Spleen (tissue), 7 donors: Measurements from ENCODE around the gene LRMDA.

Experiments used
- POLR2AphosphoS5 ChIP-seq, 3 donors: sonication (generic); formaldehyde crosslinking; IDR thresholded peaks; one replicate each; pipeline ENCODE4 v1.5.1; 2017; ENCODE audit warnings: antibody characterized with exemption in 3 of 3
- TF ChIP-seq, protein P1 (sequence below), 11 experiments: fragments of 200-600 bp in 7 of 11; fragments of 450-650 bp in 4 of 11; sonication (generic) in 4 of 11; IDR thresholded peaks in 8 of 11; conservative IDR thresholded peaks in 3 of 11; 1 replicate in 7 of 11; 2 replicates in 4 of 11; pipeline versions ENCODE4 v1.4.0 to v1.8.0; 2016 to 2021; ENCODE audit warnings: antibody characterized with exemption in 11 of 11, inconsistent platforms in 4 of 11, mild to moderate bottlenecking in 1 of 11
- donor health status: DM: no; HTN: no; CAD: no; lungs with moderate emphysema.
- donor health status: DM: no; HTN: no; CAD: no.
- donor health status: DM: no; HTN: no; CAD: no.

DNA sequence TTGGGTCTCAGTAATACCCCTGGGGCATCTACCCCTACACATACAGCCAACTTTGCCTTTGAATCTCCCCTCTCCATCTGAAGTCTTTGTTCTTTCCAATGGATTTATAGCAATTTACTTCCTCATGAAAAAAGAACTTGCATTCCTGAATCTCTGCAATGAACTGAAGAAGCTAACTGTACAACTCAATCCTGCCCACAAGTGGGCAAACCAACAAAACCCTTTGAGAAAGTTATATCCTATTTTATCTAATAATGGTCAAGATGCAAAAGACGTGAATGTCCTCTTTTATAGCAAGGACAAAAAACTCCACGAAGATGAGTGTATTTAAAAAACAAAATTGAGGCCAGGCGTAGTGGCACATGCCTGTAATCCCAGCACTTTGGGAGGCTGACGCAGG lies 991.3 kb downstream of the LRMDA start:
- TF ChIP-seq, protein P1, sequence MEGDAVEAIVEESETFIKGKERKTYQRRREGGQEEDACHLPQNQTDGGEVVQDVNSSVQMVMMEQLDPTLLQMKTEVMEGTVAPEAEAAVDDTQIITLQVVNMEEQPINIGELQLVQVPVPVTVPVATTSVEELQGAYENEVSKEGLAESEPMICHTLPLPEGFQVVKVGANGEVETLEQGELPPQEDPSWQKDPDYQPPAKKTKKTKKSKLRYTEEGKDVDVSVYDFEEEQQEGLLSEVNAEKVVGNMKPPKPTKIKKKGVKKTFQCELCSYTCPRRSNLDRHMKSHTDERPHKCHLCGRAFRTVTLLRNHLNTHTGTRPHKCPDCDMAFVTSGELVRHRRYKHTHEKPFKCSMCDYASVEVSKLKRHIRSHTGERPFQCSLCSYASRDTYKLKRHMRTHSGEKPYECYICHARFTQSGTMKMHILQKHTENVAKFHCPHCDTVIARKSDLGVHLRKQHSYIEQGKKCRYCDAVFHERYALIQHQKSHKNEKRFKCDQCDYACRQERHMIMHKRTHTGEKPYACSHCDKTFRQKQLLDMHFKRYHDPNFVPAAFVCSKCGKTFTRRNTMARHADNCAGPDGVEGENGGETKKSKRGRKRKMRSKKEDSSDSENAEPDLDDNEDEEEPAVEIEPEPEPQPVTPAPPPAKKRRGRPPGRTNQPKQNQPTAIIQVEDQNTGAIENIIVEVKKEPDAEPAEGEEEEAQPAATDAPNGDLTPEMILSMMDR (IDR thresholded peaks at IDR 0.05 in 8 of 11, conservative IDR thresholded peaks at IDR 0.05 in 3 of 11): no peak
- no peak for TF ChIP-seq POLR2AphosphoS5 (IDR thresholded peaks at IDR 0.05)
